Heart right ventricle (tissue), 16 donors: ENCODE measurements around the gene AP5B1. TPM values are rescaled to one million over a fixed set of nuclear protein-coding genes. Genes with fewer than 3 reads are reported as not detected.

Experiments
- ATAC-seq, 8 donors: fragments of 200-7000 bp; cut with Tn5 transposase; one replicate each; pipeline ENCODE4 v1.9.1; 2020; ENCODE audit warnings: mild to moderate bottlenecking in 8 of 8, moderate library complexity in 8 of 8, moderate number of reproducible peaks in 1 of 8
- DNase-seq, 2 donors: peaks; one replicate each; pipeline ENCODE4 v3.0.0-alpha.2; 2020
- H3K27ac ChIP-seq, 10 donors: fragments of 200-600 bp; sonication (generic) in 2 of 10; one replicate each; pipeline versions ENCODE4 v1.5.0 to v1.8.0; 2020 to 2022; ENCODE audit warnings: mild to moderate bottlenecking in 3 of 10
- H3K27me3 ChIP-seq, 7 donors: fragments of 200-600 bp; one replicate each; pipeline ENCODE4 v1.8.0; 2021 to 2022; ENCODE audit warnings: mild to moderate bottlenecking in 2 of 7
- H3K36me3 ChIP-seq, 9 donors: fragments of 200-600 bp; sonication (generic) in 1 of 9; one replicate each; pipeline versions ENCODE4 v1.5.0 to v1.8.0; 2020 to 2022; ENCODE audit warnings: mild to moderate bottlenecking in 2 of 9
- H3K4me1 ChIP-seq, 9 donors: fragments of 200-600 bp; sonication (generic) in 1 of 9; one replicate each; pipeline versions ENCODE4 v1.5.0 to v1.8.0; 2020 to 2022; ENCODE audit warnings: mild to moderate bottlenecking in 4 of 9
- H3K4me3 ChIP-seq, 10 donors: fragments of 200-600 bp; sonication (generic) in 2 of 10; one replicate each; pipeline versions ENCODE4 v1.5.0 to v1.8.0; 2020 to 2022; ENCODE audit warnings: mild to moderate bottlenecking in 7 of 10, moderate library complexity in 2 of 10
- H3K9me3 ChIP-seq, 11 donors: fragments of 200-600 bp in 10 of 11; sonication (generic) in 2 of 11; one replicate each; pipeline versions ENCODE4 v1.5.0 to v1.8.0; 2013 to 2022; ENCODE audit warnings: mild to moderate bottlenecking in 2 of 11, control low read depth in 1 of 11, moderate library complexity in 1 of 11
- WGBS, 2 donors: extraction: QIAGEN DNeasy Blood & Tissue Kit; methylation state at CpG; one replicate each; pipeline ENCODE4 v1.1.7; 2013; ENCODE audit warnings: inconsistent platforms in 1 of 2; 5-methylcytosine and 5-hydroxymethylcytosine counted together
- intact Hi-C, 10 donors: fragments of 100-400 bp; cut with DNase I; formaldehyde crosslinking; loops; one replicate each; pipeline versions ENCODE4 v1.11.1 to v1.14.2; 2022
- polyA plus RNA-seq, 2 donors: library from polyadenylated mRNA; stranded (reverse); fragments of 200-250 nt; gene quantifications; one replicate each; pipeline ENCODE4 v1.2.3, GENCODE V29; 2013
- total RNA-seq, 10 donors: library from RNA; stranded (reverse); fragmentation: NEBNext Ultra II Directional in 3 of 10; extraction: Animal tissue kit (Norgen Biotek cat#: 25700) in 3 of 10; gene quantifications; one replicate each; pipeline versions ENCODE4 v1.2.1 to v1.2.4, GENCODE V29; 2021 to 2023
- TF ChIP-seq, protein P1 (sequence below), 9 donors: fragments of 200-600 bp; sonication (generic) in 2 of 9; IDR thresholded peaks; one replicate each; pipeline versions ENCODE4 v1.5.0 to v1.8.0; 2021 to 2022; ENCODE audit warnings: antibody characterized with exemption in 9 of 9, mild to moderate bottlenecking in 5 of 9, moderate library complexity in 1 of 9
- donor health status: Arrhythmogenic right ventricular cardiomyopathy.
- donor health status: ischemic (EF 13 %, LVEDD 7.1; RV severe dilation, severe dysfunction).
- donor health status: healthy with polysubstance abuse.
- donor health status: DM: no; HTN: yes; CAD: no.
- donor health status: DM: no; HTN: no; CAD: no.
- donor health status: ischemic (EF 25% LVEDD 6.9; RV normal size, moderate dysfunction).
- donor health status: ischemic (EF 25% LVEDD 5.7; RV mildly dilated, moderate dysfunction).
- donor health status: healthy.
- donor health status: DM: yes; HTN: yes; CAD: no.
- donor health status: Ischemic cardiomyopathy.
- donor health status: ischemic (EF 35%, LVEDD 5.7; RV mildly dilated, moderate dysfunction).
- donor health status: nonischemic (EF 11% LVEDD 7.7; RV severe dilation, severe dysfunction).
- donor health status: DM: yes; HTN: yes; CAD: no.
- donor health status: PGD.
- donor health status: ischemic (EF 29% LVEDD 5.4; RV normal size, mild dysfunction).
- donor health status: nonischemic (EF 23%, LVEDD 6.1; RV moderate dilation, normal function).

Gene AP5B1
- total and polyA plus RNA-seq, 12 donors = 5.0 to 12.8 (median 6.9) TPM

- 89 to 91% methylated on average over 15 of the region's 15 CpGs for WGBS, 2 donors
- TF ChIP-seq, protein P1, sequence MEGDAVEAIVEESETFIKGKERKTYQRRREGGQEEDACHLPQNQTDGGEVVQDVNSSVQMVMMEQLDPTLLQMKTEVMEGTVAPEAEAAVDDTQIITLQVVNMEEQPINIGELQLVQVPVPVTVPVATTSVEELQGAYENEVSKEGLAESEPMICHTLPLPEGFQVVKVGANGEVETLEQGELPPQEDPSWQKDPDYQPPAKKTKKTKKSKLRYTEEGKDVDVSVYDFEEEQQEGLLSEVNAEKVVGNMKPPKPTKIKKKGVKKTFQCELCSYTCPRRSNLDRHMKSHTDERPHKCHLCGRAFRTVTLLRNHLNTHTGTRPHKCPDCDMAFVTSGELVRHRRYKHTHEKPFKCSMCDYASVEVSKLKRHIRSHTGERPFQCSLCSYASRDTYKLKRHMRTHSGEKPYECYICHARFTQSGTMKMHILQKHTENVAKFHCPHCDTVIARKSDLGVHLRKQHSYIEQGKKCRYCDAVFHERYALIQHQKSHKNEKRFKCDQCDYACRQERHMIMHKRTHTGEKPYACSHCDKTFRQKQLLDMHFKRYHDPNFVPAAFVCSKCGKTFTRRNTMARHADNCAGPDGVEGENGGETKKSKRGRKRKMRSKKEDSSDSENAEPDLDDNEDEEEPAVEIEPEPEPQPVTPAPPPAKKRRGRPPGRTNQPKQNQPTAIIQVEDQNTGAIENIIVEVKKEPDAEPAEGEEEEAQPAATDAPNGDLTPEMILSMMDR (IDR thresholded peaks at IDR 0.05) = no peak
- DNase-seq (no peak), ATAC-seq (no peak)
- H3K9me3 ChIP-seq = peaks cover 0 to 15% (median 0%) of the 10 kb centered on the region in 11 donors
- no peaks in the 10 kb centered on the region for H3K27me3 ChIP-seq
- no peak overlapping the region for H3K27ac ChIP-seq
- intact Hi-C loops = loop anchor here in 2 of 10 donors (10.0 kb wide), 2 partner anchors 47 to 257 kb away; no protein-coding TSS in a partner anchor
- H3K4me1 ChIP-seq = no peaks in the 10 kb centered on the region
- H3K36me3 ChIP-seq = no peaks in the 10 kb centered on the region
- no peak overlapping the region for H3K4me3 ChIP-seq
These were observed 52.9 kb downstream of the AP5B1 start for GRCh38 chr11:65727865-65728264.

- peaks cover 0 to 3% (median 0%) of the 10 kb centered on the region in 11 donors for H3K9me3 ChIP-seq
- H3K4me1 ChIP-seq = no peaks in the 10 kb centered on the region
- no peak for DNase-seq
- H3K27ac ChIP-seq = no peak overlapping the region
- intact Hi-C loops = loop anchor here in 2 of 10 donors (10.0 kb wide), 2 partner anchors 48 to 258 kb away; no protein-coding TSS in a partner anchor
- TF ChIP-seq, protein P1 (IDR thresholded peaks at IDR 0.05) = peak in 2 of 9 donors; percentile 6 to 13
- H3K36me3 ChIP-seq = no peaks in the 10 kb centered on the region
- WGBS, 2 donors = 70 to 72% methylated on average over 6 of the region's 6 CpGs
- no peaks in the 10 kb centered on the region for H3K27me3 ChIP-seq
- ATAC-seq = no peak
- no peak overlapping the region for H3K4me3 ChIP-seq
These were observed 54.1 kb downstream of the AP5B1 start for GRCh38 chr11:65726660-65727059.

Other genes with a start within 250 kb of the AP5B1 start
- 10 to 100 TPM; 54.4 to 92.5 (median 72.8) TPM for gene LTBP3, start 222.6 kb downstream of the AP5B1 start, total RNA-seq
- 10 to 100 TPM; 42.7 to 79.7 TPM for gene LTBP3, start 222.6 kb downstream of the AP5B1 start, polyA plus RNA-seq
- gene ZNRD2, start 210.5 kb downstream of the AP5B1 start, total RNA-seq = 10 to 100 TPM; 23.7 to 44.0 (median 26.3) TPM
- gene ZNRD2, start 210.5 kb downstream of the AP5B1 start, polyA plus RNA-seq = 10 to 100 TPM; 55.6 to 92.0 TPM
- gene FAM89B, start 208.4 kb downstream of the AP5B1 start, total RNA-seq = 10 to 100 TPM; 21.2 to 54.9 (median 29.2) TPM
- 10 to 100 TPM; 42.0 to 55.7 TPM for gene FAM89B, start 208.4 kb downstream of the AP5B1 start, polyA plus RNA-seq
- 100 to 1,000 TPM in 1 of 10 donors, 10 to 100 TPM in 9; 42.9 to 113 (median 53.9) TPM for gene EHBP1L1, start 204.9 kb downstream of the AP5B1 start, total RNA-seq
- 10 to 100 TPM; 30.8 to 62.6 TPM for gene EHBP1L1, start 204.9 kb downstream of the AP5B1 start, polyA plus RNA-seq
- 1 to 10 TPM in 2 of 10 donors, under 1 TPM in 6, not detected in 2; 0.22 to 1.5 (median 0.35) TPM for gene KCNK7, start 185.2 kb downstream of the AP5B1 start, total RNA-seq
- gene KCNK7, start 185.2 kb downstream of the AP5B1 start, polyA plus RNA-seq = 1 to 10 TPM in 1 of 2 donors, under 1 TPM in 1; 0.48 to 1.4 TPM
- gene MAP3K11, start 166.8 kb downstream of the AP5B1 start, total RNA-seq = 10 to 100 TPM; 23.1 to 45.6 (median 34.2) TPM
- 10 to 100 TPM; 32.5 to 69.9 TPM for gene MAP3K11, start 166.8 kb downstream of the AP5B1 start, polyA plus RNA-seq
- 10 to 100 TPM in 9 of 10 donors, 1 to 10 TPM in 1; 9.4 to 16.9 (median 11.7) TPM for gene PCNX3, start 165.2 kb downstream of the AP5B1 start, total RNA-seq
- 10 to 100 TPM in 1 of 2 donors, 1 to 10 TPM in 1; 9.7 to 11.6 TPM for gene PCNX3, start 165.2 kb downstream of the AP5B1 start, polyA plus RNA-seq
- gene SIPA1, start 142.9 kb downstream of the AP5B1 start, total RNA-seq = 10 to 100 TPM; 11.8 to 39.7 (median 15.6) TPM
- gene SIPA1, start 142.9 kb downstream of the AP5B1 start, polyA plus RNA-seq = 10 to 100 TPM; 32.6 to 85.9 TPM
- 10 to 100 TPM; 30.7 to 55.2 (median 40.0) TPM for gene RELA, start 118.1 kb downstream of the AP5B1 start, total RNA-seq
- gene RELA, start 118.1 kb downstream of the AP5B1 start, polyA plus RNA-seq = 10 to 100 TPM; 28.9 to 38.3 TPM
- gene KAT5, start 68.7 kb downstream of the AP5B1 start, total RNA-seq = 10 to 100 TPM; 40.9 to 53.6 (median 44.0) TPM
- gene KAT5, start 68.7 kb downstream of the AP5B1 start, polyA plus RNA-seq = 10 to 100 TPM; 54.9 to 62.8 TPM
- 10 to 100 TPM; 34.1 to 75.6 (median 43.5) TPM for gene RNASEH2C, start 60.2 kb downstream of the AP5B1 start, total RNA-seq
- gene RNASEH2C, start 60.2 kb downstream of the AP5B1 start, polyA plus RNA-seq = 100 to 1,000 TPM in 1 of 2 donors, 10 to 100 TPM in 1; 60.3 to 123 TPM
- gene OVOL1, start 6.1 kb upstream of the AP5B1 start, total RNA-seq = not detected
- gene OVOL1, start 6.1 kb upstream of the AP5B1 start, polyA plus RNA-seq = not detected
- under 1 TPM in 5 of 10 donors, not detected in 5; 0.13 to 0.32 (median 0.21) TPM for gene SNX32, start 53.0 kb upstream of the AP5B1 start, total RNA-seq
- under 1 TPM; 0.51 to 0.58 TPM for gene SNX32, start 53.0 kb upstream of the AP5B1 start, polyA plus RNA-seq
- 100 to 1,000 TPM; 281 to 672 (median 320) TPM for gene CFL1, start 77.2 kb upstream of the AP5B1 start, total RNA-seq
- gene CFL1, start 77.2 kb upstream of the AP5B1 start, polyA plus RNA-seq = 100 to 1,000 TPM; 159 to 962 TPM
- gene MUS81, start 79.5 kb upstream of the AP5B1 start, total RNA-seq = 10 to 100 TPM; 20.3 to 38.8 (median 27.0) TPM
- gene MUS81, start 79.5 kb upstream of the AP5B1 start, polyA plus RNA-seq = 100 to 1,000 TPM in 1 of 2 donors, 10 to 100 TPM in 1; 54.4 to 111 TPM
- gene EFEMP2, start 91.8 kb upstream of the AP5B1 start, total RNA-seq = 100 to 1,000 TPM in 3 of 10 donors, 10 to 100 TPM in 7; 79.4 to 112 (median 89.6) TPM
- gene EFEMP2, start 91.8 kb upstream of the AP5B1 start, polyA plus RNA-seq = 100 to 1,000 TPM in 1 of 2 donors, 10 to 100 TPM in 1; 54.8 to 133 TPM
- 1 to 10 TPM in 2 of 10 donors, under 1 TPM in 7, not detected in 1; 0.20 to 7.9 (median 0.55) TPM for gene CTSW, start 98.9 kb upstream of the AP5B1 start, total RNA-seq
- gene CTSW, start 98.9 kb upstream of the AP5B1 start, polyA plus RNA-seq = under 1 TPM; 0.17 to 0.88 TPM
- 10 to 100 TPM; 46.3 to 63.2 (median 49.9) TPM for gene FIBP, start 107.5 kb upstream of the AP5B1 start, total RNA-seq
- 10 to 100 TPM; 44.0 to 88.4 TPM for gene FIBP, start 107.5 kb upstream of the AP5B1 start, polyA plus RNA-seq
- gene CCDC85B, start 109.7 kb upstream of the AP5B1 start, total RNA-seq = 10 to 100 TPM; 22.1 to 48.9 (median 34.4) TPM
- 10 to 100 TPM; 66.3 to 69.4 TPM for gene CCDC85B, start 109.7 kb upstream of the AP5B1 start, polyA plus RNA-seq
- gene FOSL1, start 119.4 kb upstream of the AP5B1 start, total RNA-seq = 1 to 10 TPM in 6 of 10 donors, under 1 TPM in 2, not detected in 2; 0.31 to 8.1 (median 2.6) TPM
- gene FOSL1, start 119.4 kb upstream of the AP5B1 start, polyA plus RNA-seq = 10 to 100 TPM in 1 of 2 donors, 1 to 10 TPM in 1; 2.0 to 32.8 TPM
- 10 to 100 TPM; 35.7 to 49.2 (median 40.9) TPM for gene C11orf68, start 138.1 kb upstream of the AP5B1 start, total RNA-seq
- 10 to 100 TPM; 38.2 to 44.7 TPM for gene C11orf68, start 138.1 kb upstream of the AP5B1 start, polyA plus RNA-seq
- gene DRAP1, start 138.4 kb upstream of the AP5B1 start, total RNA-seq = 100 to 1,000 TPM in 3 of 10 donors, 10 to 100 TPM in 7; 69.4 to 115 (median 93.8) TPM
- 100 to 1,000 TPM; 177 to 210 TPM for gene DRAP1, start 138.4 kb upstream of the AP5B1 start, polyA plus RNA-seq
- not detected for gene TSGA10IP, start 164.5 kb upstream of the AP5B1 start, total RNA-seq
- under 1 TPM in 1 of 2 donors, not detected in 1; 0.01 TPM for gene TSGA10IP, start 164.5 kb upstream of the AP5B1 start, polyA plus RNA-seq
- 10 to 100 TPM; 26.2 to 40.1 (median 32.5) TPM for gene SART1, start 180.8 kb upstream of the AP5B1 start, total RNA-seq
- gene SART1, start 180.8 kb upstream of the AP5B1 start, polyA plus RNA-seq = 100 to 1,000 TPM in 1 of 2 donors, 10 to 100 TPM in 1; 52.0 to 160 TPM
- 10 to 100 TPM; 15.1 to 25.3 (median 19.7) TPM for gene EIF1AD, start 221.2 kb upstream of the AP5B1 start, total RNA-seq
- 10 to 100 TPM; 18.3 to 30.0 TPM for gene EIF1AD, start 221.2 kb upstream of the AP5B1 start, polyA plus RNA-seq
- 100 to 1,000 TPM; 196 to 224 (median 212) TPM for gene BANF1, start 221.5 kb upstream of the AP5B1 start, total RNA-seq
- gene BANF1, start 221.5 kb upstream of the AP5B1 start, polyA plus RNA-seq = 100 to 1,000 TPM; 234 to 381 TPM
- gene CST6, start 231.0 kb upstream of the AP5B1 start, total RNA-seq = under 1 TPM in 3 of 10 donors, not detected in 7; 0.35 to 0.69 (median 0.43) TPM
- 1 to 10 TPM in 1 of 2 donors, under 1 TPM in 1; 0.44 to 2.6 TPM for gene CST6, start 231.0 kb upstream of the AP5B1 start, polyA plus RNA-seq
- 1 to 10 TPM in 1 of 10 donors, not detected in 9; 1.1 TPM for gene CATSPER1, start 245.5 kb upstream of the AP5B1 start, total RNA-seq
- under 1 TPM in 1 of 2 donors, not detected in 1; 0.17 TPM for gene CATSPER1, start 245.5 kb upstream of the AP5B1 start, polyA plus RNA-seq